ENCODE results near the gene CHRNA9.

The CHRNA9 gene

GRCh38 chr4:40299811-40300292, 35.3 kb upstream of the CHRNA9 start:
- no peaks in the 10 kb centered on the region for H3K27me3 ChIP-seq (ENCODE audit: insufficient read depth, low read length)
- H3K36me3 ChIP-seq (ENCODE audit: insufficient read depth, low read length): no peaks in the 10 kb centered on the region
- H3K4me3 ChIP-seq (ENCODE audit: low read depth, low read length): no peak overlapping the region
- no peak overlapping the region for H2AFZ ChIP-seq (ENCODE audit: low read length, unreplicated experiment)
- no peaks in the 10 kb centered on the region for H3K4me1 ChIP-seq (ENCODE audit: control insufficient read depth, insufficient read depth, low read length, unreplicated experiment)
- H3K27ac ChIP-seq (ENCODE audit: low read depth, low read length): no peak overlapping the region
- H3K79me2 ChIP-seq (ENCODE audit: control insufficient read depth, insufficient read depth, low read length, unreplicated experiment): no peaks in the 10 kb centered on the region

GRCh38 chr4:40300371-40301162, 34.6 kb upstream of the CHRNA9 start:
- H3K27ac ChIP-seq (ENCODE audit: low read depth, low read length): no peak overlapping the region
- H2AFZ ChIP-seq (ENCODE audit: low read length, unreplicated experiment): no peak overlapping the region
- H3K27me3 ChIP-seq (ENCODE audit: insufficient read depth, low read length): no peaks in the 10 kb centered on the region
- H3K4me1 ChIP-seq (ENCODE audit: control insufficient read depth, insufficient read depth, low read length, unreplicated experiment): no peaks in the 10 kb centered on the region
- no peaks in the 10 kb centered on the region for H3K36me3 ChIP-seq (ENCODE audit: insufficient read depth, low read length)
- no peak overlapping the region for H3K4me3 ChIP-seq (ENCODE audit: low read depth, low read length)
- H3K79me2 ChIP-seq (ENCODE audit: control insufficient read depth, insufficient read depth, low read length, unreplicated experiment): no peaks in the 10 kb centered on the region

- no peaks in the 10 kb centered on the region for H3K79me2 ChIP-seq (ENCODE audit: control insufficient read depth, insufficient read depth, low read length, unreplicated experiment)
- no peak overlapping the region for H3K4me3 ChIP-seq (ENCODE audit: low read depth, low read length)
- H2AFZ ChIP-seq (ENCODE audit: low read length, unreplicated experiment): no peak overlapping the region
- H3K27me3 ChIP-seq (ENCODE audit: insufficient read depth, low read length): no peaks in the 10 kb centered on the region
- H3K4me1 ChIP-seq (ENCODE audit: control insufficient read depth, insufficient read depth, low read length, unreplicated experiment): no peaks in the 10 kb centered on the region
- no peaks in the 10 kb centered on the region for H3K36me3 ChIP-seq (ENCODE audit: insufficient read depth, low read length)
- H3K27ac ChIP-seq (ENCODE audit: low read depth, low read length): no peak overlapping the region
Observed at GRCh38 chr4:40301603-40302002, 33.5 kb upstream of the CHRNA9 start.

GRCh38 chr4:40303751-40304150, 31.4 kb upstream of the CHRNA9 start:
- Histone ChIP-seq H2AFZ (ENCODE audit: low read length, unreplicated experiment) (no peak overlapping the region), H3K27ac (ENCODE audit: low read depth, low read length) (no peak overlapping the region), H3K36me3 (ENCODE audit: insufficient read depth, low read length) (no peaks in the 10 kb centered on the region), H3K4me3 (ENCODE audit: low read depth, low read length) (no peak overlapping the region), H3K27me3 (ENCODE audit: insufficient read depth, low read length) (no peaks in the 10 kb centered on the region), H3K4me1 (ENCODE audit: control insufficient read depth, insufficient read depth, low read length, unreplicated experiment) (no peaks in the 10 kb centered on the region), H3K79me2 (ENCODE audit: control insufficient read depth, insufficient read depth, low read length, unreplicated experiment) (no peaks in the 10 kb centered on the region)

- Histone ChIP-seq H3K4me1 (ENCODE audit: control insufficient read depth, insufficient read depth, low read length, unreplicated experiment) (no peaks in the 10 kb centered on the region), H3K79me2 (ENCODE audit: control insufficient read depth, insufficient read depth, low read length, unreplicated experiment) (no peaks in the 10 kb centered on the region), H2AFZ (ENCODE audit: low read length, unreplicated experiment) (no peak overlapping the region), H3K27me3 (ENCODE audit: insufficient read depth, low read length) (no peaks in the 10 kb centered on the region), H3K27ac (ENCODE audit: low read depth, low read length) (no peak overlapping the region), H3K4me3 (ENCODE audit: low read depth, low read length) (no peak overlapping the region), H3K36me3 (ENCODE audit: insufficient read depth, low read length) (no peaks in the 10 kb centered on the region)
Observed at GRCh38 chr4:40305328-40306170, 29.6 kb upstream of the CHRNA9 start.

GRCh38 chr4:40306226-40306625, 28.9 kb upstream of the CHRNA9 start:
- Histone ChIP-seq H3K27ac (ENCODE audit: low read depth, low read length) (no peak overlapping the region), H3K4me1 (ENCODE audit: control insufficient read depth, insufficient read depth, low read length, unreplicated experiment) (no peaks in the 10 kb centered on the region), H2AFZ (ENCODE audit: low read length, unreplicated experiment) (no peak overlapping the region), H3K4me3 (ENCODE audit: low read depth, low read length) (no peak overlapping the region), H3K27me3 (ENCODE audit: insufficient read depth, low read length) (no peaks in the 10 kb centered on the region), H3K79me2 (ENCODE audit: control insufficient read depth, insufficient read depth, low read length, unreplicated experiment) (no peaks in the 10 kb centered on the region), H3K36me3 (ENCODE audit: insufficient read depth, low read length) (no peaks in the 10 kb centered on the region)

GRCh38 chr4:40306976-40307375, 28.2 kb upstream of the CHRNA9 start:
- Histone ChIP-seq H3K27ac (ENCODE audit: low read depth, low read length) (no peak overlapping the region), H3K4me3 (ENCODE audit: low read depth, low read length) (no peak overlapping the region), H2AFZ (ENCODE audit: low read length, unreplicated experiment) (no peak overlapping the region), H3K79me2 (ENCODE audit: control insufficient read depth, insufficient read depth, low read length, unreplicated experiment) (no peaks in the 10 kb centered on the region), H3K27me3 (ENCODE audit: insufficient read depth, low read length) (no peaks in the 10 kb centered on the region), H3K4me1 (ENCODE audit: control insufficient read depth, insufficient read depth, low read length, unreplicated experiment) (no peaks in the 10 kb centered on the region), H3K36me3 (ENCODE audit: insufficient read depth, low read length) (no peaks in the 10 kb centered on the region)

- no peaks in the 10 kb centered on the region for H3K36me3 ChIP-seq (ENCODE audit: insufficient read depth, low read length)
- no peak overlapping the region for H2AFZ ChIP-seq (ENCODE audit: low read length, unreplicated experiment)
- no peaks in the 10 kb centered on the region for H3K79me2 ChIP-seq (ENCODE audit: control insufficient read depth, insufficient read depth, low read length, unreplicated experiment)
- H3K27me3 ChIP-seq (ENCODE audit: insufficient read depth, low read length): no peaks in the 10 kb centered on the region
- no peak overlapping the region for H3K4me3 ChIP-seq (ENCODE audit: low read depth, low read length)
- no peaks in the 10 kb centered on the region for H3K4me1 ChIP-seq (ENCODE audit: control insufficient read depth, insufficient read depth, low read length, unreplicated experiment)
- no peak overlapping the region for H3K27ac ChIP-seq (ENCODE audit: low read depth, low read length)
Observed at GRCh38 chr4:40307627-40308497, 27.3 kb upstream of the CHRNA9 start.

- no peaks in the 10 kb centered on the region for H3K4me1 ChIP-seq (ENCODE audit: control insufficient read depth, insufficient read depth, low read length, unreplicated experiment)
- H3K4me3 ChIP-seq (ENCODE audit: low read depth, low read length): no peak overlapping the region
- no peaks in the 10 kb centered on the region for H3K36me3 ChIP-seq (ENCODE audit: insufficient read depth, low read length)
- H3K79me2 ChIP-seq (ENCODE audit: control insufficient read depth, insufficient read depth, low read length, unreplicated experiment): no peaks in the 10 kb centered on the region
- H3K27ac ChIP-seq (ENCODE audit: low read depth, low read length): no peak overlapping the region
- H3K27me3 ChIP-seq (ENCODE audit: insufficient read depth, low read length): no peaks in the 10 kb centered on the region
- no peak overlapping the region for H2AFZ ChIP-seq (ENCODE audit: low read length, unreplicated experiment)
Observed at GRCh38 chr4:40308528-40309122, 26.5 kb upstream of the CHRNA9 start.

- Histone ChIP-seq H3K79me2 (ENCODE audit: control insufficient read depth, insufficient read depth, low read length, unreplicated experiment) (no peaks in the 10 kb centered on the region), H3K27ac (ENCODE audit: low read depth, low read length) (peak overlapping the region; percentile 31; the same call in 1 of the 2 replicates), H3K4me3 (ENCODE audit: low read depth, low read length) (peak overlapping the region; percentile 65), H3K36me3 (ENCODE audit: insufficient read depth, low read length) (no peaks in the 10 kb centered on the region), H3K4me1 (ENCODE audit: control insufficient read depth, insufficient read depth, low read length, unreplicated experiment) (no peaks in the 10 kb centered on the region), H2AFZ (ENCODE audit: low read length, unreplicated experiment) (peak overlapping the region; percentile 85), H3K27me3 (ENCODE audit: insufficient read depth, low read length) (no peaks in the 10 kb centered on the region)
Observed at GRCh38 chr4:40309250-40309774, 25.8 kb upstream of the CHRNA9 start.

All from ACC112 (cell line).